Measurements from ENCODE around the gene METTL21C.

The METTL21C gene

GRCh38 chr13:102667023-102667422 is 27.8 kb downstream of the METTL21C start:
- DNase-seq (ENCODE audit: low spot score) = no peak

DNA sequence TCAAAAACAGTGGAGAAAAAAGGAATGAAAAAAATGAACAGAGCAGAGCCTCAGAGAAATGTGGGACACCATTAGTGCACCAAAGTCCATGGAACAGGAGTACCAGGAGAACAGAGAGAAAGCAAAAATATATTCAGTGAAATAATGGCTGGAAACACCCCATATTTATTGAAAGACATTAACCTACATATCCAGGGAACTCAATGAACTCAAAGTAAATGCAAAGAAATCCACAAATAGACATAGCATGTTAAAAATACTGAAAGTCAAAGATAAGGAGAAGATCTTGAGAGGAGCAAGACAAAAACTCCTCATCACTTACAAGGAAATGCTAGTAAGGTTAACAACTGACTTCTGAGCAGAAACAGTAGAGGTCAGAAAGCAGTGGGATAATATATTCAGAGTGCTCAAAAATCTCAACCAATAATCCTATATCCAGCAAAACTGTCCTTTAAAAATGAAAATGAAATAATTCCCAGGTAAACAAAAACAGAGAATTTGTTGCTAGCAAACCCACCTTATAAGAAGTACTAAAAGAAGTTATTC is 35.6 kb downstream of the METTL21C start:
- DNase-seq (ENCODE audit: low spot score) = no peak

DNA sequence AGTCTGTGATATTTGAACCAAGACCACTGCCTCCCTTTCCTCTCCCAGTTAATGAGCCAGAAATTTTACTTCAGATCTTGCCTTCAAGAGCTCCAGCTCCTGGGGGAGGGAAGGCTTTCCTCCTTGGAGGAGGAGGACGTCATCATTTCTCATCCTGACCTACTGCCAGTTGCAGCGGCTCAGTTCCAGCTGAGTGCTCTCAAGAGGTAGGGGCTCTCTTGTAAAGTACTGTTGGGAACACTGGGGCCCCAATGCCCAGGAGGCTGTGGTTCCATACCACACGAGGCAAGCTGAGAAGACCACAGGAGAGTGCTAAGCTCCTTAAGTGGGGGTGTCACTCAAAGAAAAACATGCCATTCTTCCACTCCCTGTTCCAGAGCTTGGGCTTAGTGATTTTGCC is 36.2 kb downstream of the METTL21C start:
- DNase-seq (ENCODE audit: low spot score) = no peak

DNA sequence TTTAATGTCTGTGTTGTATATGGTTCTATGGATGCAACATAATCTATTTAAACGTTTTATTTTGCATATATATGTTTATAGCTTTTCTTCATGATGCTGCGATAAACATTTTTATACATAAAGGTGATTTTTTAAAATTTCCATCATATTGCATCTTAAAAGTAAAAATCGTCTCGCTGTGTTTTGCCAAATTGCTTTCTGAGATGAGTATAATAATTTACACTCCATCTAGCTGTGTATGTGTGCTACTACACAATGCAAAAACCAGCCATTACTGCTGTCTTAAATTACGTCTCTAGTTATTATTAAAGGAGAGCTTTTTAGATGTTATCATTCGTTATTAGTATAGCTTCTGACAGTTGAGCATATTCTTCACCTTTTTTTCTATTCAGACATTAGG is 37.2 kb downstream of the METTL21C start:
- no peak for DNase-seq (ENCODE audit: low spot score)

DNA sequence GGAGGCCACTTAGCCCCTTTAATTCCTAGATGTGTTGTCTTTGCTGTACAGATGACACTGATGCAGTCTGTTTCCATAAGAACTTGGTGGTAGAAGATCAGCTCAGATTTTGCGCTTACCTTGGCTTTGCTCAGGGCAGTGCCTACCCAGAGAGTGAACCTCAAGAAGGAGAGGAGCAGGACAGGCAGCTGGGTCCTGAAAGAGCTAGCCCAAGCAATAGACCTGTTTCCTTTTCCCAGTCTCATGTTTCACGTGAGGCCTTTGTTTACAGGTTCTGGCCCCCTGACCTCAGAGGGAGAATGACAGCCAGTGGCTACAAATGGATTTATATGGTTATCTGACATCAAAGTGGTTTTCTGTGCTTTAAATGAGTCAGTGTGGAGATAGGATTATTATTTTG is 40.1 kb downstream of the METTL21C start:
- DNase-seq (ENCODE audit: low spot score) = no peak

DNA sequence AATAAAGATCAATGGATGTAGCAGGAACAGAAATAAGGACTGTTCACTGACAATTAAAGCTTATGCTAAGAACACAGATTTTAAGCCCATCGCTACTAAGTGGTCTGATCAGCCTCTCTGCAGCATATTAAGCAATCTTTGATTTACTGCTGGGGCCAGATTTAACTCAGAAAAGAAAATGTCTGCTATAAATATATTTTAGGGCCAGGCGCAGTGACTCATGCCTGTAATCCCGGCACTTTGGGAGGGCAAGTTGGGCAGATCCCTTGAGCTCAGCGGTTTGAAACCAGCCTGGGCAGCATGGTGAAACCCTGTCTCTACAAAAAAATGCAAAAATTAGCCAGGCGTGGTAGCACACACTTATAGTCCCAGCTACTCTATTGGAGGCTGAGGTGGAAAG is 43.0 kb downstream of the METTL21C start:
- no peak for DNase-seq (ENCODE audit: low spot score)

DNA sequence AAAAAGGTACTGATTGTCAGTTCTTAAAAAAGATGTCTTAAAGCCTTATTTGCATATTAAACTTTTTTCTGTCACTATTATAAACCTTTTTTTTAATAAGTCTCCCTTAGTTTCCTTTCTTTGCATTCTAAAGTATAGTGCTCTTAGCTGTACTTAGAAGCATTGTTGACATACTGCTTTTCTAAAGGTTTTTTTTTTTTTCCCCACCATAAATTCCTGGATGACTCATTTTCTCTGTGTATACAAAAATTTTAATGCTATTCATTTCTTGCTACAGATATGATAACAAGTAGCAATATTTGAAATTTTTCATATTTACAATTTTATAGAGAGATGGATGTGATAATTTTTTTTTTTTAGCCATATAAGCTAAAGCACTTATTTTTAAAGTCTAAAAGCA is 43.5 kb downstream of the METTL21C start:
- DNase-seq (ENCODE audit: low spot score) = no peak

- no peak for DNase-seq (ENCODE audit: low spot score)
Observed at GRCh38 chr13:102650444-102650843, 44.4 kb downstream of the METTL21C start.

GRCh38 chr13:102648046-102648445 is 46.8 kb downstream of the METTL21C start:
- no peak for DNase-seq (ENCODE audit: low spot score)

GRCh38 chr13:102645701-102646100 is 49.1 kb downstream of the METTL21C start:
- no peak for DNase-seq (ENCODE audit: low spot score)

DNA sequence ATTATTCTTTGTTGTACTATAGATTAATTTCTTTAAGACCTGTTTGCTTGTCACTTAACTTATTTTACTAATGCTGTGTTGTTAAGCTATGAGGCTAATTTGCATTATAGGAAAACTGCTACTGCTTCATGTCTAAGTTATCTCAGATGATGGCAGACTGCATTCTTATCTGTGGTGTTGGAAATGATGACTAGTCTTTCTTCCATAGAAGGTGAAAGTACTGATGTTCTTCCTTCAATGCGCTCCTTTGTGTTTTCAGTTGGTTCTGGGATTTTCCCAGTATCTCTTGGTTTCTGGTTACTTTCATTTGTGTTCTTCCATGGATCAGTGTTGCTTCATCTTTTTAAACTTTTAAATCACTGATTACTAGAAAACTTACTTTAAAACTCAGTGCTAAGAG is 51.2 kb downstream of the METTL21C start:
- no peak for DNase-seq (ENCODE audit: low spot score)

DNA sequence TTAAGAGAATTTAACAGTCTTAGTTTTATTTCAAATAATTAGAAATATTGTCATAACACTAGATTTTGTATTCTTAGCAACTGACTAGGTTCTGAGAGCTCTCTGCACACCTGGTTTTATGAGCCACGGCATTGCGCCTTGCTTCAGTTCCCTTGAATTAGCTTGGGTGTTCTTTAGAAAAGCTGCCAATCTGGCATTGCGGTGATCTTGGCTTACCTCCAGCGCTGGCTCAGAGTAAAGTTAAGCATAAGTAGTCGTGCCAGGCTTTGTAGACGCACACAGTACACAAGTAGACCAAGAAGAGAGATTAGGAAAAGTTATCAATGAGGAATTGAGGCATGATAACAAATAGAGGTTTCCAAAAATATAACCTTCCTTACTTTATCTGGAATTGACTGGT is 52.4 kb downstream of the METTL21C start:
- DNase-seq (ENCODE audit: low spot score) = no peak

- no peak for DNase-seq (ENCODE audit: low spot score)
Observed at GRCh38 chr13:102642029-102642428, 52.8 kb downstream of the METTL21C start.

GRCh38 chr13:102638741-102639140 is 56.1 kb downstream of the METTL21C start:
- DNase-seq (ENCODE audit: low spot score) = no peak
